GM19193 (cell line): Measurements from ENCODE around the gene SPEG.

ENCODE experiments used
- POLR2A ChIP-seq: IDR thresholded peaks from 4 replicates; pipeline ENCODE4 v1.6.1; 2011; ENCODE audit not compliant: insufficient read depth, insufficient read length; ENCODE audit errors: extremely low read depth

SPEG gene

DNA sequence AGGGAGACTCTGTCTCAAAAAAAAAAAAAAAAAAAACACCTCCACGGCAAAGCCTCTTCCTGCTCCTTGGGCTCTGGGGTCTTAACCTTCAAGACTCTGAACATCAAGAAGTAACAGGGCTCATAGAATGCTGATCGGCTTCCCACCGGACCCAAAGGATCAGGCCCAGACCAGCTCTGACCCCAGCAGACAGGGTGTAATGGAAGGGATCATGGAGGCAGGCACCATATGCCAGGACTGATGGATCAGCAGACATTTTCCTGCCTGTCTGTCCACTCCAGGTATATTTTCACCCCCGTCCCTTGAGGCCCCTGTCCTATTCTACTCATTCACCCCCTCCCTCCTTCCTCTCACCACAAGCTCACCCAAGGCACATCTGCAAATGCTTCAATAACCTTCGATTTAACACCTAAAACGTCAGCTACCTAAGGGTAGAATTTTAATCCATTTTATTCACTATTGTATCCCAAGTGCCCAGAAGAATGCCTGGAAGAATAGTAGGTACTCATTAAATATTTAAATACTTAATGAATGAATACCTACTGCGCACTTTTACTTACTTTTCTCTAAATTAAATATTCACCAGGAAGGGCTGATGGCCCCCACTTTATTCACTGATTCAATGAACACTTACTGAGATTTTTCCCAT is 4.6 kb upstream of the SPEG start:
- no peak for TF ChIP-seq POLR2A

DNA sequence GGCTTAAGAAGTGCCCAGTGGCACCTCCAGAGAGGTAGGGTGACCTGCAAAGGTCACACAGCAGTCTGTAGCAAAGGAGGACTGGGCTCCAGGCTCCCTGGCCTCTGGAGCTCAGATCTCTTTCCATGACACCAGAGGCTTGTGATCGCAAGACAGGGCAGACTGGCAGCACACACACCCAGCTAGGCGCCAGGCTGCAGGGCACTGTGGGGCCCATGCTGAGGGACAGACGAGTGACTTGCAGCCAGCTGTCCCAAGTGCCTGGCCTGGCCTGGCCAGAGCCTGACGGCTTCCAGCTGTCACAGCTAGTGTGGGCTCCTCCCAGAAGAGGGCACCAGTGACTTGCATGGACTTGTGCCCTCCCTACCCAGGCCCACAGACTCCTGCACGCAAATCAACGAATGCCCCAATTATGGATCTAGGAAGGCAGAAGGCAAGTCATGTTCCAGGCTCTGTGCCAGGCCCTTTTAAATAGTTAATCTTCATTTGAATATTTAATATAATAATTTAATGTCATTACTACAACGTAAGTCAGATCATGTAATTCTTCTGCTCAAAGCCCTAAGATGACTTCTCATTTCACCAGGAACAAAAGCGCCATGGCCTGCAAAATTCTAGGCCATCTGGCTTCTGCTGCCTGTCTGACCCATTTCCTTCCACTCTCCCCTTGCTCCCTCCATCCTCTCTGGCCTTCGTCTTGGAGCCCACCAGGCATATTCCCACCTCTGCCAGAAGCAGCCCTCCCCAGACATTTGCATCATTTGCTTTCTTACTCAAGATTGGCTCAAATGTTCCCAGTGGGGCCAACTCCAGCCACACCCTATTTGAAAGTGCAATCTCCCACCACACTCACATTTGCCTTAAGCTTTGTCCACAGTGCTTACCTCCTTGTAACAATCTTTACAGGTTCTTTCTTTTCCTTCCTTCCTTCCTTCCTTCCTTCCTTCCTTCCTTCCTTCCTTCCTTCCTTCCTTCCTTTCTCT is 3.7 kb upstream of the SPEG start:
- no peak for TF ChIP-seq POLR2A

DNA sequence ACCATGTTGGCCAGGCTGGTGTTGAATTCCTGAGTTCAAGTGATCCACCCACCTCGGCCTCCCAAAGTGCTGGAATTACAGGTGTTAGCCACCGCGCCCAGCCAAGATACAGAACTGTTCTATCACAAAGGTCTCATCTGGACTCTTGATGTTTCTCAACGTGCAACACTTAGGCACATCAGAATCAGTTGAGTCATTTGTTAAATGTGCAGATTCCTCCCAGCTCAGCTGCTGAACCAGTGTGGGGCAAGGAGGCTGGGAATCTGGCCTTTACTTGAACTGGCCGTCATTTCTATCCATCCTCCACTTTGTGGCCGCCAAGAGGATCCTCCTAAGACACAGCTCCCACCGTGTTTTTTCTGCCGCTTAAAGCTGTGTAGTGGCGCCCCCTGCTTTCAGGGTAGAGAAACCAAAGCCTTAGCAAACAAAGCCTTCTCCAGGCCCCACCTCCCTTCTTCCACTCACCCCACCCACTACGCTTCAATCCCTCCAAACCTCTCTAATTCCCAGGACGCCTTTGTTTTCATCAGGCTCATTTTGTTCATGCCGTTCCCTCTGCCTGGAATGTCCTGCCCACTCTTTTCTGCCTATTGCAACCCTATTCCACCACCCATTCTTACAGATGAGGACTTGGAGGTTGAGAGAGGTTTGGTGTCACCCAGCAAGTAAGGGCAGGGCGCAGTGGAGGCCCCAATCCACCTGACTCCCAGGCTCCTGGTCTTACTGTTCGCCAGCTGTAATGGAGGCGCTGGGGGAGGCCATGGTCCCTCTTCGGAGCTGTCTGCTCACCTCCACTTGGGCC is 776 bp upstream of the SPEG start:
- no peak for TF ChIP-seq POLR2A

DNA sequence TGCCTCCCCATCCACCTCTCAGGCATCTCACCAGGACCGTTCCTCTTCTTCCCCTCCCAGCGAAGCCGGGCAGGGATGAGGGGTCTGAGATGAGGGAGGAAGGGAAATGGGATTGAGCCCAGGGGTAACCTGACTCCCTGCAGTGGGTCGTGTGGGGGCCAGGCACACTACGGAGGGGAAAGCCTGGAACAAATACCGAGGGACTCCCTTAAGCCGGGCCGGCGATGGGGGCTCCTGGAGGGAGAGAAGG is 250 bp upstream of the SPEG start:
- TF ChIP-seq POLR2A = no peak

DNA sequence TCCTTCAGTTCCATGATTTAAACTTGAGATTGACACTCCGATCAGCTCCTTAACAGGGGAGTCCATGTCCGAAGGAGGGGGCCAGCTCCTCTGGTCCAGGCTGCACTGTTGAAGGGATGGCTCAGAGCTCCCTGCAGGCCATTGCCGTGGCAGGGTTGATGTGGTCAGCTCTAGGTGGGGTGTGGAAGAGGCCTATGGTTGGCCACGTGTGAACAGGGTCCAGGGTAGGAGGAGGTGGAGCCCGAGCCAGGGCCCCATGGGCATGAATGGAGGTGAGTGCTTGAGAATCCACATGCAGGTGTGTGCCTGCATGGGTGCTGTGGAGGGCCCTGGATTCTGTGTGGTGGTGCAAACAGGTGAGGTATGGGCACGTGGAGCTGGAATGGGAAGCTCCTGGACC is 1.1 kb downstream of the SPEG start:
- TF ChIP-seq POLR2A = no peak

DNA sequence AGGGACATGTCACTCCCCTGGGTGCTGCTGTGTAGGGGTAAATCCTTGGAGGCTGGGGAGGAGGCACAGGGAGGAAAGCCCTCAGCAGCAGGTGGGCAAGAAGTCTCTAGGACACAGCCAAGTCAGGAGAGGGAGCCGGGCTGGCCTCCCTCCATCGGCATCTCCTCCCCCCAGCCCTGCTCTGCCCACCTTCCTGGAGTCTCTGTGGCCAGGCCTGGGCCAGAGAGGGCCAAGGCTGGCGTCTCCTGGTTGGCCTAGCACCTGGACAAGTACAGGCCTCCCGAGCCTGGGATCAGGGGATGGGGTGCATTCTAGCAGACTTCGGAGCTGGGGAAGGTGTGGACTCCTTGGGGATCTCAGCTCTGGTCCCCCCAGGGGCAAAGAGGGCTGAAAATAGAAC is 1.8 kb downstream of the SPEG start:
- no peak for TF ChIP-seq POLR2A

DNA sequence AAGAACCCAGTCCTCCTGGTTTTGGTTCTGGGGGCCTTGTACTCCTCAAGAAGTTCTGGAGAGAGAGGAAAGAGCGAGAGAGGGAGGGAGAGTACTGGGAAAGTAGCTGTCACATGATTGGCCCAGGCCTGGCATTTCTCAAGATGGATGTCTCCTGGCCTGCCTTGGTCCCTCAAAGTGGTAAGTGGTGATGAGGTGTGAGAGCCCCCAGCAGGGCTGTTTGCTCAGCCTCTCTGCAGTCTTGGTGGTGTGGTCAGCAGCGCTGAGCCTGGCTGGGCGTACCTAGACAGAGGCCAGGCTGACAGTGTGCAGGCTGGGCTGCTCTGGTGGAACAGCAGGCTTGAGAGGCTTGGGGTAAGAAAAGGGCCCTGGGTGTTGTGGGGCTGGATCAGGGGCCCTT is 2.5 kb downstream of the SPEG start:
- no peak for TF ChIP-seq POLR2A

DNA sequence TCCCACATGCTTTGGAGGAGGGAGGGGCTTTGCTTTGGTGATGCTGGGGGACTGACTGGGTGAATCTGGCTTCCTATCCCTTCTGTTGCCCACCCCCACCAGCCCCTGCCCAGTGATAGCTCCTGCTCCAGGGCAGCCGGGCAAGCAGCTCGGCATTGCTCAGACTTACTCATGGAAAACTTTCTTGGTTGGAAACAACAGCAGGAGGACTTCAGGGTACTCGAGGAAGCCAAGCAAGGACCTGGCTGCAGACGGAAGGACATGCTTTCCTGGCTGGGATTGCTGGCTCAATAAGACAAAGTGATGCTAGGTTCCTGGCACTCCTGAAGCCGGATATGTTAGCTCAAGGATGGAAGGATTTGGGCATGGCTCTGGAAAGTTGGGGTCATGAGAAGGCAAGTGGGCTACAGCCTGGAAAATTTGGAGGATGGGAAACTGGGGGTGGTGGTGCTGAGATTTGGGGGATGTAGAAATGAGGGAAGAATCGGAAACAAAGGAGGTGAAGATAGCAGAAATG is 3.1 kb downstream of the SPEG start:
- no peak for TF ChIP-seq POLR2A

DNA sequence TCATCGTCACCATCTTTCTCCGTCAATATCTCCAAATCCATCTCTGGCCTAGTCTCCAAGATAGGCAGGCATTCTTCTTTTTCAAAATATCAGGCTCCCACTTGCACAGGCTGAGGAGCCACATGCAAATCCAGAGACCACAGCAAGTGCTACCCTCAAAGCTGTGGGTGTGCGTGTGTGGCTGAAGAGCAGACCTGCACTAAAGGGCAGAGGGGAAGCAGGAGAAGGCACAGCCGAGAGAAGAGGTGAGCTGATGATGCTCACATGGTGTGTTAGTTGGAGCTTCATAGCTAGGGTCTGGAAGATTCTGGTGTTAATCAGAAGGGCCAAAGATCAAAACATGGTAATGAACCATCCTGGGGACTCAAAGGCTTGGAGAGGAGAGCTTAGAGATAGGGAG is 3.8 kb downstream of the SPEG start:
- TF ChIP-seq POLR2A = no peak

DNA sequence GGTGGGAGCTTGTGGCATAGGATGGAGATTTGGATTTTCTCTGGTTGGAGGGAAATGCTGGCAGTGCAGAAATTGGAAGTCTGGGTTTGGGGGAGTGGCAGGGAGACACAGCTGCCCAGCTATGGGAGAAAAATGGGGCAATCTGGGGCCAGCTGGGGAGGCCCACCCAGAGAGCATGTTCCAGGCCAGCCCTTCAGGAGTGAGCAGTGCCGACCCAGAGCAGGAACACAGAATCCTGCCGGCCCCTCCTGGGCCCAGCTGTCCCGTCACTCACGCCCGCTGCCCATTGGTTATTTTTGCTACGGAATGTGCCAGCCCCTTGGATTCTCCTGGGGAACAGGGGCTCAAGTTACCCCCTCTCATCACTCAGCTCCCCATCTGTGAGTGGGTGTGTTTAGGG is 4.9 kb downstream of the SPEG start:
- no peak for TF ChIP-seq POLR2A

DNA sequence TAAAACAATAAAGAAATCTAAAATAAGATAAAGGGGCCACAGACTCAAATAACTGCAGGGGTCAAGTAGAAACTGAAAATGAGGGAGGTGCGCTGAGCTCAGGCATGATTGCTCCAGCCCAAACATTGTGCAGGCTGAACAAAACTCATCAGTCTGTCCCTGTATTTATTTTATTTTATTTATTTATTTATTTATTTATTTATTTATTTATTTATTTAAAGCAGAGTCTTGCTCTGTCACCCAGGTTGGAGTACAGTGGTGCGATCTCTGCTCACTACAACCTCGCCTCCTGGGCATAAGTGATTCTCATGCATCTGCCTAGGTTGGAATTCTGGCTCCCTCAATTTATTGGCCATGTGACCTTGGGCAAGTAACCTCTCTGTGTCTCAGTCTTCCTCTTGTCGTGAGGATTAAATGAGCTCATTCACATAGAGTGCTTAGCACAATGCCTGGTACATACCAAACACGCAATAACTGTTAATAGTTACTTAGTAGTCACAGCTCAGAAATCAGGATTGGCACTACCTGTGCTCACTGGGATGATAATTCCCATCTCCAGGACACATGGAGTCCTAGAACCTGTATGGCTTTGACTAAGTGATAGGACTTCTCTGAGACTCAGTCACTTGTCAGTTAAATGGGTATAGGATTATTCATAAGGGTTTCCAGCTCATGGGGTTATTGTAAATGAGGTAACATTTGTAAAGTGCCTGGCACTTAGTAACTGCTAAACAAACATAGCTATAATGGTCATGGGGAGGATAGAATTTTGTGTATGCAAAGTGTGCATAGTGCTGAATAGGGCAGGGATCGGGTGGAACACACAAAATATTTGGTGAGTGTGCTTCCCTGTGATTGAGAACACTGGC is 6.0 kb downstream of the SPEG start:
- TF ChIP-seq POLR2A = no peak

DNA sequence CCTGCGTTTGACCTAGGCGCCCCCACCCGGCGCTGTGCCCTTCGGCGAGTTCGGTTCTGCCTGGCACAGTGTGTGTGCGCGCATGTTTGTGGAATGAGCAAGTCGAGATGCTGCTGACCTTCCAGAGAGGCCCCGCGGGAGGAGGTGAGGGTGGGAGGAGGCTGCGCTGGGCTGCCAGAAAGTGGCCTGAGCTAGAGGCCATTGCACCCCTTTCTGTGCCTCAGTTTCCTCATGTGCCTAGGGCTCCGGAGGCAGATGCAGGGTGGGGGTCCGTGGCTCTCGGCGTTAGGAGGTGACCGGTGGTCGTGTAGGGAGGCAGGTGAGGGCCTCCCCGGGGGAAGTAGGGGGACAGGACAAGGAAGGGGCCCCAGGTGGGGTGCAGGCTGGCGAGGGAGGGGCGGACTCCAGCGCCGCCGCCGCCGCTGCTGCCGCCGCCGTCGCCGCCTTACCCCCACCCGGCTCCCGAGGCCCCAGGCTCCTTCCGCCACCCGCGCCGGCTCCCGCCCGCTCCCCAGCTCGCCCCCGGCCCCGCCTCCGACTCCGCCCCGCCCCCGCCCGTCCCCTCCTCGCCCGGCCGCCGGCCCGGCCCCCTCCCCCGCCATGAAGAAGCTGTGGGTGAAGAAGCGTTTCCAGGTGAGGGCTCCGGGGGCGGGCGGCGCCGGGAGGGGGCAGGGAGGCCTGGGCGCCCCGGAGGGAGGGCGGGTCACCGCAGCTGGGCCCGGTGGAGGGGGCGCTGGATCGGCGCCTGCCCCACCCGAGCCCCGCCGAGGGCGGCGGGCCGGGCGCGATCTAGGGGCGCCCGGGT is 7.0 kb downstream of the SPEG start:
- no peak for TF ChIP-seq POLR2A

DNA sequence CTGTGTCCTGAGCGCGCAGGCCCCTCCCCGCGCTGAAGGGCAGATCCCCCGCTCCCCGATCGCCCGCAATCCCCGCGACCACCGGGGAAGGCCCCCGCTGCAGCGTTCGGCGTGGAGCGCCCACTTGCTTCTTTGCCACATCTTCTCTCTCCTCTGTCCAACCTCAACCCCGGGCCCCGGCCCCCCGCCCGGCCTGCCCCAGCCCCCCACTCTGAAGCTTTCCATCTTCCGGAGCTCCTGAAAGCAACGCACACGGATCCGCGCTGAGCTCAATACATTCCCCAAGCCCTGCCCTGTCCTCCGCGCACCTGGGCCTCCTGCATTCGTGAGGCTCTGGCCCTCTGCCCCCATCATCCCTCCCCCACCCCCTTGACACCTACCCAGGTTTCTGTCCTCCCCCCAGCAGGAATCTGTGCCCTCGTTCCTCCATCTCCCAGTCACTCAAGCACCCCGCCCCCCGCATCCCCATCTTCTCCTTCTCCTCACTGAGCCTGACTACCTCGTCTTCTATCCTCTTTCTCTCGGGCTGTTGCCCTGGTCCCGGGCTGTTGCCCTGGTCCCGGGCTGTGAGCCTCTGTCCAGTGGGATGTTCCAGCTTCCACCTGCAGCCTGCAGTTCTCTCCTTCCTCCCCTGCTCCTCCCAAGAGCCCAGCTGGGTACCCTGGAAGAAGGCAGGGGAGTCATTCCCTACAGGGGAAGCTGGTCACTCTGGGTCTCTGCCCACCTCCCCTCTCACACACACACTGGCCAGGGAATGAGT is 7.8 kb downstream of the SPEG start:
- TF ChIP-seq POLR2A = no peak
